HG03354 (cell line): ENCODE data around the gene M1AP.

Experiments
- ATAC-seq: cut with Tn5 transposase; IDR thresholded peaks from one replicate; pipeline ENCODE4 v1.9.1; 2021; ENCODE audit warnings: mild to moderate bottlenecking; ENCODE audit not compliant: unreplicated experiment, poor library complexity, severe bottlenecking

Gene M1AP

GRCh38 chr2:74552914-74553811 lies 95.0 kb downstream of the M1AP start:
- ATAC-seq: no peak

- no peak for ATAC-seq
Observed at GRCh38 chr2:74551942-74552913, 95.9 kb downstream of the M1AP start.

GRCh38 chr2:74551530-74551929 lies 96.6 kb downstream of the M1AP start:
- no peak for ATAC-seq

- ATAC-seq: no peak
Observed at GRCh38 chr2:74550231-74550630, 97.9 kb downstream of the M1AP start.

GRCh38 chr2:74548900-74549826 lies 99.0 kb downstream of the M1AP start:
- ATAC-seq: no peak

GRCh38 chr2:74548285-74548899 lies 99.7 kb downstream of the M1AP start:
- ATAC-seq: no peak

- ATAC-seq: no peak
Observed at GRCh38 chr2:74546004-74546403, 102.1 kb downstream of the M1AP start.

GRCh38 chr2:74544634-74545033 lies 103.5 kb downstream of the M1AP start:
- ATAC-seq: no peak

GRCh38 chr2:74542978-74543377 lies 105.2 kb downstream of the M1AP start:
- no peak for ATAC-seq

GRCh38 chr2:74540291-74540690 lies 107.8 kb downstream of the M1AP start:
- ATAC-seq: no peak

- ATAC-seq: no peak
Observed at GRCh38 chr2:74538881-74539339, 109.2 kb downstream of the M1AP start.

- no peak for ATAC-seq
Observed at GRCh38 chr2:74537140-74537539, 111.0 kb downstream of the M1AP start.

GRCh38 chr2:74536166-74536950 lies 111.8 kb downstream of the M1AP start:
- no peak for ATAC-seq

- ATAC-seq: no peak
Observed at GRCh38 chr2:74535440-74535965, 112.6 kb downstream of the M1AP start.

GRCh38 chr2:74534411-74534810 lies 113.7 kb downstream of the M1AP start:
- ATAC-seq: no peak

- ATAC-seq: no peak
Observed at GRCh38 chr2:74533464-74533863, 114.7 kb downstream of the M1AP start.

- no peak for ATAC-seq
Observed at GRCh38 chr2:74532222-74532621, 115.9 kb downstream of the M1AP start.

GRCh38 chr2:74531666-74532065 lies 116.5 kb downstream of the M1AP start:
- no peak for ATAC-seq
